GM10266 (cell line): ENCODE measurements around the gene SNRPA.

ENCODE experiments used
- DNase-seq: peaks from one replicate; pipeline ENCODE4 v3.0.0; 2012; ENCODE audit errors: extremely low spot score
- TF ChIP-seq, protein P1 (sequence below): IDR thresholded peaks from 2 replicates; pipeline ENCODE4 v1.5.1; 2012; ENCODE audit warnings: mild to moderate bottlenecking, low read depth; ENCODE audit not compliant: control insufficient read depth, insufficient read depth; ENCODE audit errors: missing control alignments

The SNRPA gene

DNA sequence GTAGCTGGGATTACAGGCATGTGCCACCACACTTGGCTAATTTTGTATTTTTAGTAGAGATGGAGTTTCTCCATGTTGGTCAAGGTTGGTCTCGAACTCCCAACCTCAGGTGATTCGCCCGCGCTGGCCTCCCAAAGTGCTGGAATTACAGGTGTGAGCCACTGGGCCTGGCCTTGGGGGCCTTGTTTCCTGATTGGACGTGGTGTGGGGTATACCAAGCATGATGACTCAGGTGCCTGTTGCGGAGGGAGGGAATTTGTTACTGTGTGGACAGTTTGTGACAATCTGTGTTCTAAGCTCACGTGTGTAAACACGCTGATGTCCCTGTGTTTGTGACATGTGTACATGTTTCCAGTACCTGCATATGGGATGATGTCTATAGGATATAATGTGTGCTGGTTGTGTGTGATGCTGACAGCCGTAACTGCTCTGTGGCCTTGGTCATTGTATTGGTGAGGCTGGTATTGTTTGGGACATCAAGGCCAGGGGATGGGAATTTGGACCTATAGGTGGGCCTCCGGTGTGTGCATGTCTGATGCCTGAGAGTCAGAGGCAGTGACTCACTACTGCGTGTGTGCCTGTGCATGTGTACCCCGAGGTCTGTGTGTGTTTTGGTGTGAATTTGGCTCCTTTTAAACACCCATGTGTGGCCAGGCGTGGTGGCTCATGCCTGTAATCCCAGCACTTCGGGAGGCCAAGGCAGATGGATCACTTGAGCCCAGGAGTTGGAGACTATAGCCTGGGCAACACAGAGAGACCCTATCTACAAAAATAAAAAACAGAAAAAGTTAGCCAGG lies 46.4 kb downstream of the SNRPA start:
- no peak for DNase-seq
- TF ChIP-seq, protein P1, sequence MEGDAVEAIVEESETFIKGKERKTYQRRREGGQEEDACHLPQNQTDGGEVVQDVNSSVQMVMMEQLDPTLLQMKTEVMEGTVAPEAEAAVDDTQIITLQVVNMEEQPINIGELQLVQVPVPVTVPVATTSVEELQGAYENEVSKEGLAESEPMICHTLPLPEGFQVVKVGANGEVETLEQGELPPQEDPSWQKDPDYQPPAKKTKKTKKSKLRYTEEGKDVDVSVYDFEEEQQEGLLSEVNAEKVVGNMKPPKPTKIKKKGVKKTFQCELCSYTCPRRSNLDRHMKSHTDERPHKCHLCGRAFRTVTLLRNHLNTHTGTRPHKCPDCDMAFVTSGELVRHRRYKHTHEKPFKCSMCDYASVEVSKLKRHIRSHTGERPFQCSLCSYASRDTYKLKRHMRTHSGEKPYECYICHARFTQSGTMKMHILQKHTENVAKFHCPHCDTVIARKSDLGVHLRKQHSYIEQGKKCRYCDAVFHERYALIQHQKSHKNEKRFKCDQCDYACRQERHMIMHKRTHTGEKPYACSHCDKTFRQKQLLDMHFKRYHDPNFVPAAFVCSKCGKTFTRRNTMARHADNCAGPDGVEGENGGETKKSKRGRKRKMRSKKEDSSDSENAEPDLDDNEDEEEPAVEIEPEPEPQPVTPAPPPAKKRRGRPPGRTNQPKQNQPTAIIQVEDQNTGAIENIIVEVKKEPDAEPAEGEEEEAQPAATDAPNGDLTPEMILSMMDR = no peak

GRCh38 chr19:40797963-40798682 lies 47.1 kb downstream of the SNRPA start:
- TF ChIP-seq, protein P1 = peak; percentile 52
- peak; percentile 76 for DNase-seq

GRCh38 chr19:40798683-40799557 lies 47.9 kb downstream of the SNRPA start, which contains the start of gene EGLN2:
TSS of gene EGLN2 (plus strand) at chr19:40799191. CDS start at chr19:40800573, 1,382 bp downstream.
- TF ChIP-seq, protein P1 = no peak
- peak; percentile 99 for DNase-seq

GRCh38 chr19:40799558-40800338 lies 48.7 kb downstream of the SNRPA start:
- DNase-seq = peak; percentile 74

DNA sequence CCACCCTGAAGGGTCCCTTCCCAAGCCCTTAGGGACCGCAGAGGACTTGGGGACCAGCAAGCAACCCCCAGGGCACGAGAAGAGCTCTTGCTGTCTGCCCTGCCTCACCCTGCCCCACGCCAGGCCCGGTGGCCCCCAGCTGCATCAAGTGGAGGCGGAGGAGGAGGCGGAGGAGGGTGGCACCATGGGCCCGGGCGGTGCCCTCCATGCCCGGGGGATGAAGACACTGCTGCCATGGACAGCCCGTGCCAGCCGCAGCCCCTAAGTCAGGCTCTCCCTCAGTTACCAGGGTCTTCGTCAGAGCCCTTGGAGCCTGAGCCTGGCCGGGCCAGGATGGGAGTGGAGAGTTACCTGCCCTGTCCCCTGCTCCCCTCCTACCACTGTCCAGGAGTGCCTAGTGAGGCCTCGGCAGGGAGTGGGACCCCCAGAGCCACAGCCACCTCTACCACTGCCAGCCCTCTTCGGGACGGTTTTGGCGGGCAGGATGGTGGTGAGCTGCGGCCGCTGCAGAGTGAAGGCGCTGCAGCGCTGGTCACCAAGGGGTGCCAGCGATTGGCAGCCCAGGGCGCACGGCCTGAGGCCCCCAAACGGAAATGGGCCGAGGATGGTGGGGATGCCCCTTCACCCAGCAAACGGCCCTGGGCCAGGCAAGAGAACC lies 49.5 kb downstream of the SNRPA start:
- TF ChIP-seq, protein P1 = no peak
- no peak for DNase-seq

More at GRCh38 chr19:40799558-40800338, 48.7 kb downstream of the SNRPA start:
- TF ChIP-seq, protein P1 = no peak

DNA sequence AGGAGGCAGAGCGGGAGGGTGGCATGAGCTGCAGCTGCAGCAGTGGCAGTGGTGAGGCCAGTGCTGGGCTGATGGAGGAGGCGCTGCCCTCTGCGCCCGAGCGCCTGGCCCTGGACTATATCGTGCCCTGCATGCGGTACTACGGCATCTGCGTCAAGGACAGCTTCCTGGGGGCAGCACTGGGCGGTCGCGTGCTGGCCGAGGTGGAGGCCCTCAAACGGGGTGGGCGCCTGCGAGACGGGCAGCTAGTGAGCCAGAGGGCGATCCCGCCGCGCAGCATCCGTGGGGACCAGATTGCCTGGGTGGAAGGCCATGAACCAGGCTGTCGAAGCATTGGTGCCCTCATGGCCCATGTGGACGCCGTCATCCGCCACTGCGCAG lies 50.0 kb downstream of the SNRPA start:
- TF ChIP-seq, protein P1 = no peak
- no peak for DNase-seq
